ENCODE data around the gene MAIP1.

DNA sequence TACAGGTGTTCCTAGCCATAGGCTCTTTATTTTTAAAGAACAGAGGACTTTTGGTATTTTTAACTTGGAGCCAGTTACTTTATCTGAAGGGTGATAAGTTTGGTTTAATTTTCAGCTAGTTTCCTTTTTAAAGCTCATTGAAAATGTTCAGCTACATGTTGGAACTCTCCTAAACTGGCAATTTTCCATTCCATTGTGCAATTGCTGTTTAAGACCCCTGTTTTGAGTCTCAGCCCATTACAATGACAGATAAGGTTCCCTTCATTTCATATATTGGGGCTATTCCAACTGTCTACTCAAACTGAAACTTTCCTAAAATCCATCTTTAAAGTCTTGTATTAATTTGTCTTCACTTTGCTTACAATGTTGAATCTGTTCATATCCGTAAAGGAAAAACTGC lies 11.6 kb downstream of the MAIP1 start:
- TF ChIP-seq POLR2AphosphoS5 (IDR thresholded peaks at IDR 0.05; ENCODE audit: borderline replicate concordance, low read depth, low read length) (no peak), EZH2 (IDR thresholded peaks at IDR 0.05) (no peak), FOXP2 (optimal IDR thresholded peaks at IDR 0.05; ENCODE audit: control extremely low read depth, extremely low read length, insufficient read depth) (no peak)

Measured in SK-N-MC (cell line).